OCI-LY7 (cell line): ENCODE measurements around the gene TMC4. TPM values are rescaled to one million over a fixed set of nuclear protein-coding genes. Genes with fewer than 3 reads are reported as not detected.

Experiments used
- BruUV-seq: library from RNA; stranded (reverse); fragments of 400-500 nt; replicated peaks from 2 replicates; lab custom pipeline; 2021; lab: Mats Ljungman, UMichigan
- CTCF ChIA-PET: fragments of 300-600 bp; sonication (Branson Sonifier 250); formaldehyde crosslinking; loops from one replicate; lab custom pipeline; 2022; ENCODE audit warnings: antibody characterized with exemption; ENCODE audit not compliant: unreplicated experiment; lab: Charles Lee
- POLR2A ChIA-PET: fragments of 300-600 bp; sonication (Branson Sonifier 250); formaldehyde crosslinking; loops from one replicate; lab custom pipeline; 2022; ENCODE audit warnings: antibody characterized with exemption; lab: Charles Lee
- DNase-seq: peaks from one replicate; pipeline ENCODE4 v3.0.0-alpha.2; 2015; ENCODE audit warnings: low spot score
- H2AFZ ChIP-seq: fragments of 200-600 bp; sonication (generic), shearing (Covaris generic); 2 replicates; pipeline ENCODE4 v1.6.1; 2014; ENCODE audit warnings: mild to moderate bottlenecking, antibody characterized with exemption, low read length, moderate library complexity
- H3K27ac ChIP-seq: fragments of 200-600 bp; sonication (generic); 2 replicates; pipeline ENCODE4 v1.5.1; 2014; ENCODE audit warnings: mixed run types, low read depth, mild to moderate bottlenecking, moderate library complexity, low read length, inconsistent platforms; ENCODE audit not compliant: poor library complexity, severe bottlenecking
- H3K36me3 ChIP-seq: fragments of 200-600 bp; sonication (generic); 2 replicates; pipeline ENCODE4 v1.6.1; 2014; ENCODE audit warnings: mild to moderate bottlenecking, antibody characterized with exemption, low read length, moderate library complexity, mixed read lengths; ENCODE audit not compliant: insufficient read depth
- H3K4me1 ChIP-seq: fragments of 200-600 bp; sonication (generic); 2 replicates; pipeline ENCODE4 v1.5.1; 2014; ENCODE audit warnings: mild to moderate bottlenecking, low read length; ENCODE audit not compliant: insufficient read depth, poor library complexity, severe bottlenecking
- H3K4me2 ChIP-seq: fragments of 200-600 bp; sonication (generic); 2 replicates; pipeline ENCODE4 v1.6.1; 2014; ENCODE audit warnings: mild to moderate bottlenecking, low read length
- H3K4me3 ChIP-seq: fragments of 200-600 bp; sonication (generic); 2 replicates; pipeline ENCODE4 v1.5.1; 2014; ENCODE audit warnings: mild to moderate bottlenecking, low read depth, low read length; ENCODE audit not compliant: poor library complexity, severe bottlenecking
- H3K79me2 ChIP-seq: fragments of 200-600 bp; sonication (generic); 2 replicates; pipeline ENCODE4 v1.6.1; 2016; ENCODE audit warnings: low read depth, mild to moderate bottlenecking, low read length, moderate library complexity, mixed read lengths; ENCODE audit not compliant: insufficient read depth
- H3K9me2 ChIP-seq: fragments of 200-600 bp; sonication (generic); 2 replicates; pipeline ENCODE4 v1.6.1; 2016; ENCODE audit warnings: mild to moderate bottlenecking, low read length, mixed read lengths; ENCODE audit not compliant: insufficient read depth
- H3K9me3 ChIP-seq: fragments of 200-600 bp; sonication (generic); 2 replicates; pipeline ENCODE4 v1.6.1; 2014; ENCODE audit warnings: mild to moderate bottlenecking, mixed run types, low read length, mixed read lengths
- H4K20me1 ChIP-seq: fragments of 200-600 bp; sonication (generic); 2 replicates; pipeline ENCODE4 v1.6.1; 2014; ENCODE audit warnings: mild to moderate bottlenecking, antibody characterized with exemption, low read length, moderate library complexity, mixed read lengths; ENCODE audit not compliant: insufficient read depth
- EZH2phosphoT487 ChIP-seq: fragments of 200-600 bp; sonication (generic); IDR thresholded peaks from 2 replicates; pipeline ENCODE4 v1.6.1; 2018; ENCODE audit warnings: low read depth, borderline replicate concordance, mild to moderate bottlenecking, mixed run types, antibody characterized with exemption, low read length, moderate library complexity, mixed read lengths
- intact Hi-C: fragments of 100-400 bp; cut with micrococcal nuclease; formaldehyde crosslinking; loops from one replicate; pipeline ENCODE4 v1.10.0; 2022; ENCODE audit not compliant: unreplicated experiment
- total RNA-seq, 2 experiments: library from RNA; depleted of rRNA in 1 of 2; stranded (reverse); fragments of >200 nt in 1 of 2; shearing (Covaris generic) in 1 of 2; gene quantifications; 2 replicates each; pipeline ENCODE4 v1.2.3, GENCODE V29; 2014 to 2022
- TF ChIP-seq, protein P1 (sequence below): fragments of 200-600 bp; sonication (generic); conservative IDR thresholded peaks from 2 replicates; pipeline ENCODE4 v1.5.1; 2014; ENCODE audit warnings: mild to moderate bottlenecking, antibody characterized with exemption, low read length, moderate library complexity, mixed read lengths

TMC4 gene
- total RNA-seq, 2 experiments from 2014 or later: not detected

DNA sequence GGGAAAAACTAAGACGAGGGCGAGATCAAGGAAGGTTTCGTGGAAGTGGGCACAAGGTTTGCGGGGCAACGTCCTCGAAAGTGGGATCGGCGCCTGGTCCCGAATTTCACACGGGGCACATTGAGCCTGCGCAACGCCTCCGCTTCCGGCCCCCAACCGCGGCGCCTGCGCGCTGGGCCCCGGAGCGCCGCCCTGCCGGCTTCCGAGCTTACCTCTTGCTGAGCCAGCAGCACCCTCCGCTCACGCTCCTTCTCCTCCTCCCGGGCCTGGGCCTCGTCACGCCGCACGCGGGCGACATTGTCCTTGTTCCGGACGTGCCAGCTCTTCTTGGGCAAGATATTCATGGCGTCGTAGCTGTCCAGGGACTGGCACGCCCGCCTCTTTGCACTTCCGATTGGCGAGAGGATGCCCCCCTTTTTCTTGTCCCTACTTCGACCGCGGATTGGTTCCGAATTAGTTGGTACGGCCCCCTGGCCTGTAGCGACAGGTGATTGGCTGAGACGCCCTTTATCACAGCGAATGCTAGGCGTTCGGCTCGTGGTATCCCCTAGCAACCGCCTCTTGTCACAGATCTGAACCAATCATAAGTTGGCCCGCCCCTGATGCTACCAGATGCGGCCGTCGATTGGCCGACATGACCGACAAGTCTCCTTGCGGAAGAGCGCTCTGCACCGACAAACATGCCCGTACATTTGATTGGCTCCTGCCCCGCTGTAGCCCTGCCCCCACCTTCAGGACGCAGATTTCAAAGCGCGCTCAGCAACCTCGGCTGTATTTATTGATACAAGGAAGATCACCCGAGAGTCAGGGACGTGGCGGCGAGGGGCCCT lies 13.4 kb downstream of the TMC4 start, which contains the start of gene LENG1:
Gene LENG1, minus strand, starts transcription at position 370 of the 830 bp plus-strand sequence. Its CDS starts 26 bp downstream, at position 344.
- Histone ChIP-seq H4K20me1 (no peaks in the 10 kb centered on the region), H3K4me2 (peak within 1 kb of the TSS; percentile 91), H3K27ac (peak within 1 kb of the TSS; percentile 82), H3K79me2 (peaks cover 6% of the 10 kb centered on the region; the same call in 1 of the 2 replicates), H3K4me3 (peak within 1 kb of the TSS; percentile 81), H2AFZ (peak within 1 kb of the TSS; percentile 63), H3K4me1 (peaks cover 26% of the 10 kb centered on the region), H3K9me2 (no peaks in the 10 kb centered on the region), H3K36me3 (peaks cover 35% of the 10 kb centered on the region), H3K9me3 (no peaks in the 10 kb centered on the region)
- CTCF ChIA-PET: no interaction called here
- POLR2A ChIA-PET: interaction anchor here (0.5 to 2.4 kb wide), 4 partner anchors 9 to 38 kb away, joined by 3 to 10 read pairs (median 6); partner anchors contain the start of genes CNOT3 and MBOAT7
- intact Hi-C loops: loop anchor here (2.0 kb wide), 3 partner anchors 23 to 57 kb away; partner anchors contain the start of genes CNOT3, NDUFA3 and TSEN34
- DNase-seq: peak; percentile 100
- BruUV-seq: no TSS peak
- TF ChIP-seq, protein P1, sequence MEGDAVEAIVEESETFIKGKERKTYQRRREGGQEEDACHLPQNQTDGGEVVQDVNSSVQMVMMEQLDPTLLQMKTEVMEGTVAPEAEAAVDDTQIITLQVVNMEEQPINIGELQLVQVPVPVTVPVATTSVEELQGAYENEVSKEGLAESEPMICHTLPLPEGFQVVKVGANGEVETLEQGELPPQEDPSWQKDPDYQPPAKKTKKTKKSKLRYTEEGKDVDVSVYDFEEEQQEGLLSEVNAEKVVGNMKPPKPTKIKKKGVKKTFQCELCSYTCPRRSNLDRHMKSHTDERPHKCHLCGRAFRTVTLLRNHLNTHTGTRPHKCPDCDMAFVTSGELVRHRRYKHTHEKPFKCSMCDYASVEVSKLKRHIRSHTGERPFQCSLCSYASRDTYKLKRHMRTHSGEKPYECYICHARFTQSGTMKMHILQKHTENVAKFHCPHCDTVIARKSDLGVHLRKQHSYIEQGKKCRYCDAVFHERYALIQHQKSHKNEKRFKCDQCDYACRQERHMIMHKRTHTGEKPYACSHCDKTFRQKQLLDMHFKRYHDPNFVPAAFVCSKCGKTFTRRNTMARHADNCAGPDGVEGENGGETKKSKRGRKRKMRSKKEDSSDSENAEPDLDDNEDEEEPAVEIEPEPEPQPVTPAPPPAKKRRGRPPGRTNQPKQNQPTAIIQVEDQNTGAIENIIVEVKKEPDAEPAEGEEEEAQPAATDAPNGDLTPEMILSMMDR: peak; percentile 64
- no peak for TF ChIP-seq EZH2phosphoT487

DNA sequence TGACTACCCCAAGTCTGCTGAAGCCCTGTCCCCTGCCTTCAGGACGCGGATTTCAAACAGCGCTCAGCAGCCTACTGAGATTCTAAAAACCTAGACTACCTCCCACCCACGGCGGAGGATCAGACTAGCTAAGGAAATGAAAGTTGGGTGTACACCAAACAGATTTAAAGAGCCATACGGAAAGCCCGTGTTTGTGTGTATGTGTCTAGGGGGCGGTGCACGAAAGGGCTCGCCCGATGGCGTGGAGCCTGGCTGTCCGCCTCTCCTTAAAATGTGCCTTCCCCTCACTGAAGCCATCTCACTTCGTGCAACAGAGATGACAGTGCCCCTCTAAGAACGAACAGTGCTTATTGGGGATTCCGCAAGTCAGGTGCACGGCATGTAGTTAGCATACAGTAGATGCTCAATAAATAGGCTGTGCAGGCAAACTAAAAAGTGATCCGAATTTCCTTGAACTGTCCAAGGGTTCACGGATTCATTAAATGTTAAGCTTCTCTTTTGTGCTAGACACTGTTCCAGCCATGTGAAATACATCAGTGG lies 14.1 kb downstream of the TMC4 start:
- peaks cover 6% of the 10 kb centered on the region; the same call in 1 of the 2 replicates for H3K79me2 ChIP-seq
- H3K36me3 ChIP-seq: peaks cover 41% of the 10 kb centered on the region
- peak overlapping the region; percentile 50; the same call in 1 of the 2 replicates for H2AFZ ChIP-seq
- intact Hi-C loops: loop anchor here (2.0 kb wide), 3 partner anchors 22 to 56 kb away; partner anchors contain the start of genes CNOT3, NDUFA3 and TSEN34
- TSS peak; percentile 90 for BruUV-seq
- peak overlapping the region; percentile 82 for H3K27ac ChIP-seq
- ChIA-PET CTCF (interaction anchor here (0.6 kb wide), 1 partner anchor 47 kb away, joined by 3 read pairs; no protein-coding TSS in a partner anchor), POLR2A (interaction anchor here (0.5 to 2.4 kb wide), 3 partner anchors 22 to 37 kb away, joined by 3 to 10 read pairs (median 9); partner anchors contain the start of genes CNOT3 and MBOAT7)
- H3K4me2 ChIP-seq: peak overlapping the region; percentile 89
- H3K4me3 ChIP-seq: peak overlapping the region; percentile 81
- TF ChIP-seq EZH2phosphoT487: no peak
- TF ChIP-seq, protein P1: no peak
- peaks cover 30% of the 10 kb centered on the region for H3K4me1 ChIP-seq
- no peaks in the 10 kb centered on the region for H3K9me3 ChIP-seq
- DNase-seq: peak; percentile 43
- H3K9me2 ChIP-seq: no peaks in the 10 kb centered on the region
- no peaks in the 10 kb centered on the region for H4K20me1 ChIP-seq
